Endothelial cell of umbilical vein (primary cell): ENCODE measurements around the gene ZNF334. TPM values are rescaled to one million over a fixed set of nuclear protein-coding genes. Genes with fewer than 3 reads are reported as not detected.

Experiments
- BruUV-seq: library from RNA; stranded (reverse); fragments of 400-500 nt; replicated peaks from 2 replicates; lab custom pipeline; 2021; lab: Mats Ljungman, UMichigan
- CTCF ChIA-PET: fragments of 300-600, 350-600 bp; sonication (Branson Sonifier 250); formaldehyde crosslinking; loops from one replicate; lab custom pipeline; 2021; ENCODE audit warnings: antibody characterized with exemption, inconsistent platforms; lab: Charles Lee
- POLR2A ChIA-PET: fragments of 300-600, 350-600 bp; sonication (Branson Sonifier 250); formaldehyde crosslinking; loops from one replicate; lab custom pipeline; 2021; ENCODE audit warnings: antibody characterized with exemption, inconsistent platforms; lab: Charles Lee
- DNase-seq: peaks from one replicate; pipeline ENCODE4 v3.0.0-alpha.2; 2011; ENCODE audit warnings: low read depth, low spot score
- FAIRE-seq: peaks from 2 replicates; lab custom pipeline; 2011; peaks lifted over from hg19 to GRCh38; lab: Jason Lieb, UNC
- H2AFZ ChIP-seq: 2 replicates; pipeline ENCODE4 v1.6.0; 2012; ENCODE audit warnings: low read depth, low read length, control low read depth, inconsistent platforms
- H3K27ac ChIP-seq: 2 replicates; pipeline ENCODE4 v1.5.1; 2011; ENCODE audit warnings: low read depth, mild to moderate bottlenecking, control low read depth, low read length, moderate library complexity; ENCODE audit not compliant: insufficient read depth
- H3K27me3 ChIP-seq, 2 experiments: 2 replicates each; pipeline versions ENCODE4 v1.6.0 to v1.6.1; 2011; ENCODE audit warnings: low read length in 2 of 2, mixed read lengths in 1 of 2; ENCODE audit not compliant: control insufficient read depth in 2 of 2, insufficient read depth in 2 of 2
- H3K36me3 ChIP-seq, 2 experiments: 2 replicates in 1 of 2; 3 replicates in 1 of 2; pipeline ENCODE4 v1.5.1; 2011; ENCODE audit warnings: low read length in 2 of 2, mild to moderate bottlenecking in 1 of 2, moderate library complexity in 1 of 2; ENCODE audit not compliant: control insufficient read depth in 2 of 2, insufficient read depth in 2 of 2; ENCODE audit errors: extremely low read depth in 1 of 2
- H3K4me1 ChIP-seq: 3 replicates; pipeline ENCODE4 v1.5.1; 2011; ENCODE audit warnings: mild to moderate bottlenecking, low read length; ENCODE audit not compliant: control insufficient read depth, insufficient read depth; ENCODE audit errors: extremely low read depth
- H3K4me2 ChIP-seq: 2 replicates; pipeline ENCODE4 v1.6.1; 2011; ENCODE audit warnings: low read length, control low read depth, mixed read lengths; ENCODE audit not compliant: insufficient read depth
- H3K4me3 ChIP-seq, 3 experiments: fragments of 200-600 bp in 1 of 3; sonication (generic), shearing (Covaris generic) in 1 of 3; replicated peaks in 1 of 3; 2 replicates each; pipeline ENCODE4 v1.5.1; 2011 to 2016; ENCODE audit warnings: control low read depth in 3 of 3, low read length in 3 of 3, mild to moderate bottlenecking in 2 of 3, inconsistent platforms in 1 of 3, low read depth in 1 of 3, moderate library complexity in 1 of 3; ENCODE audit not compliant: insufficient read depth in 1 of 3
- H3K79me2 ChIP-seq: 2 replicates; pipeline ENCODE4 v1.6.0; 2012; ENCODE audit warnings: low read length, inconsistent platforms; ENCODE audit not compliant: control insufficient read depth, insufficient read depth
- H3K9ac ChIP-seq: replicated peaks from 2 replicates; pipeline ENCODE3; 2011; ENCODE audit warnings: low read length, control low read depth; ENCODE audit not compliant: insufficient read depth; ENCODE audit errors: extremely low read depth
- H3K9me1 ChIP-seq: replicated peaks from 3 replicates; pipeline ENCODE4 v1.6.0; 2011; ENCODE audit warnings: mild to moderate bottlenecking, low read length; ENCODE audit not compliant: control insufficient read depth, insufficient read depth; ENCODE audit errors: extremely low read depth
- H3K9me3 ChIP-seq: replicated peaks from 2 replicates; pipeline ENCODE4 v1.5.1; 2012; ENCODE audit warnings: low read length, inconsistent platforms; ENCODE audit not compliant: control insufficient read depth, insufficient read depth
- H4K20me1 ChIP-seq: replicated peaks from 2 replicates; pipeline ENCODE3; 2011; ENCODE audit warnings: mild to moderate bottlenecking, low read length; ENCODE audit not compliant: control insufficient read depth, insufficient read depth; ENCODE audit errors: extremely low read depth
- CTCF ChIP-seq, 2 donors: IDR thresholded peaks; 1 replicate in 1 of 2; 2 replicates in 1 of 2; pipeline ENCODE4 v1.5.1; 2011; ENCODE audit warnings: low read length in 2 of 2, mild to moderate bottlenecking in 2 of 2, moderate library complexity in 2 of 2, control low read depth in 1 of 2, inconsistent platforms in 1 of 2, low read depth in 1 of 2; ENCODE audit not compliant: insufficient read depth in 1 of 2; ENCODE audit errors: extremely low read depth in 1 of 2
- EZH2 ChIP-seq: IDR thresholded peaks from 2 replicates; pipeline ENCODE4 v1.6.1; 2012; ENCODE audit warnings: borderline replicate concordance, low read depth, mild to moderate bottlenecking, moderate library complexity, low read length, inconsistent platforms; ENCODE audit not compliant: severe bottlenecking
- FOS ChIP-seq: IDR thresholded peaks from 2 replicates; pipeline ENCODE4 v1.6.1; 2011; ENCODE audit warnings: mild to moderate bottlenecking, low read length, moderate library complexity, borderline replicate concordance; ENCODE audit not compliant: insufficient read depth
- GATA2 ChIP-seq: IDR thresholded peaks from 2 replicates; pipeline ENCODE4 v1.7.0; 2011; ENCODE audit warnings: low read depth, mild to moderate bottlenecking, moderate library complexity, mixed read lengths, low read length; ENCODE audit not compliant: insufficient read length, insufficient read depth
- JUN ChIP-seq: IDR thresholded peaks from 2 replicates; pipeline ENCODE4 v1.6.1; 2011; ENCODE audit warnings: borderline replicate concordance, low read depth; ENCODE audit not compliant: insufficient read length, insufficient read depth
- MAX ChIP-seq: IDR thresholded peaks from 2 replicates; pipeline ENCODE4 v1.6.1; 2011; ENCODE audit not compliant: insufficient read depth, insufficient read length
- MYC ChIP-seq: IDR thresholded peaks from one replicate; pipeline ENCODE4 v1.6.1; 2011; ENCODE audit warnings: mild to moderate bottlenecking, low read depth, low read length
- POLR2A ChIP-seq: IDR thresholded peaks from 2 replicates; pipeline ENCODE4 v1.6.1; 2012; ENCODE audit warnings: low read depth, mild to moderate bottlenecking, control low read depth, low read length
- POLR2AphosphoS5 ChIP-seq: IDR thresholded peaks from 2 replicates; pipeline ENCODE4 v1.6.1; 2012; ENCODE audit warnings: low read depth, mild to moderate bottlenecking, control low read depth, low read length, moderate library complexity; ENCODE audit not compliant: insufficient read depth
- dilution Hi-C: fragments of 300-500 bp; cut with MboI; formaldehyde crosslinking; loops from one replicate; pipeline ENCODE4 v1.15.0; 2019; ENCODE audit warnings: low sequenced_read_pairs; ENCODE audit not compliant: extremely low pct_ligation_motif_present
- intact Hi-C: fragments of 100-400 bp; cut with micrococcal nuclease; formaldehyde crosslinking; loops from one replicate; pipeline ENCODE4 v1.10.0; 2022
- polyA plus RNA-seq, 4 experiments: library from polyadenylated mRNA; depleted of rRNA in 3 of 4; stranded (reverse) in 3 of 4; unstranded in 1 of 4; fragments of >200 nt; gene quantifications; 2 replicates each; pipeline versions ENCODE4 v1.2.1 to v1.2.3, GENCODE V29; 2011 to 2012; ENCODE audit warnings: missing spikeins in 1 of 4
- total RNA-seq: library from RNA; stranded (reverse); gene quantifications from 2 replicates; pipeline ENCODE4 v1.2.3, GENCODE V29; 2021

Gene ZNF334
- total and polyA plus RNA-seq, 2 donors (not counting 3 experiments of a cell fraction or from before 2014, with no cell fraction given), result 0.08 to 1.6 TPM

DNA sequence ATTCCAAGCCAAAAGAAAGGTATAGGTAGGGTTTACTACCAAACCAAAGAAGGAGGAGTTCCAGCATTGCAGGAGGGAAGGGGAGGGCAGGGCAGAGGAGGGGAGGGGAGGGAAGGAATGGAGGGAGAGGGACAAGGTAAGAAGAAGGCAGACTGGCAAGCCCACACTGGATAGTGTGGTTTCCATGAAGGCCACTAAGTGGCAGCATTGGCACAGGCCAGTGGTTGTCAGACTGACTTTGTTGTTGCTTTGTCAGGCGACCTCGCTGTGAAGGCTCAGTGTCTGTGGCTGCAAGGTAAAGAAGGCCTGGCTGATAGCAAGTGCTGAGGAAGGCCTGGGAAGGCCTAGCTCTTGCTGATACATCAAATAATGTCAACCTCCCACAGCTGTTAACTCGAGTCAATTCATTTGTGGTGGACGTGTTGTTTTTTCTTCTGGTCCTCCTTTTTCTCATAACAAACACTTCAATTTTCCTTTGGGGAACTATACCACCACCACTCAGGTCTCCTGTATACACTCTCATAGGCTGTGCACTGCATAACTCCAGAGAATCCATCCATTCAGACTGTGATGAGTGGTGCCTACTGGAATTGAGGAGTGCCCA, 7.7 kb upstream of the ZNF334 start:
- DNase-seq (peak; percentile 47), FAIRE-seq (peak; percentile 76)
- dilution Hi-C loops (no loop called here), intact Hi-C loops (loop anchor here (1.0 kb wide), 3 partner anchors 42 to 178 kb away; no protein-coding TSS in a partner anchor)
- no peaks in the 10 kb centered on the region for H3K4me1 ChIP-seq
- no peaks in the 10 kb centered on the region for H3K27me3 ChIP-seq
- H3K36me3 ChIP-seq, result no peaks in the 10 kb centered on the region
- H2AFZ ChIP-seq, result no peak overlapping the region
- H3K4me3 ChIP-seq, result no peak overlapping the region
- no peak overlapping the region for H3K27ac ChIP-seq
- TF ChIP-seq CTCF (IDR thresholded peaks at IDR 0.05; ENCODE audit: extremely low read depth in 1 of 2, insufficient read depth in 1 of 2, low read depth in 1 of 2, low read length in 2 of 2), result peak; percentile 37 to 77
- TF ChIP-seq JUN, result no peak
- no peak overlapping the region for H3K9ac ChIP-seq
- no peak overlapping the region for H3K4me2 ChIP-seq
- POLR2A ChIA-PET, result no interaction called here
- H3K9me1 ChIP-seq, result no peaks in the 10 kb centered on the region
- CTCF ChIA-PET, result interaction anchor here (5.9 kb wide), 1 partner anchor 160 kb away, joined by 49 read pairs; no protein-coding TSS in a partner anchor
- H4K20me1 ChIP-seq, result no peaks in the 10 kb centered on the region
- no peaks in the 10 kb centered on the region for H3K9me3 ChIP-seq
- H3K79me2 ChIP-seq, result no peaks in the 10 kb centered on the region
- BruUV-seq, result no TSS peak

DNA sequence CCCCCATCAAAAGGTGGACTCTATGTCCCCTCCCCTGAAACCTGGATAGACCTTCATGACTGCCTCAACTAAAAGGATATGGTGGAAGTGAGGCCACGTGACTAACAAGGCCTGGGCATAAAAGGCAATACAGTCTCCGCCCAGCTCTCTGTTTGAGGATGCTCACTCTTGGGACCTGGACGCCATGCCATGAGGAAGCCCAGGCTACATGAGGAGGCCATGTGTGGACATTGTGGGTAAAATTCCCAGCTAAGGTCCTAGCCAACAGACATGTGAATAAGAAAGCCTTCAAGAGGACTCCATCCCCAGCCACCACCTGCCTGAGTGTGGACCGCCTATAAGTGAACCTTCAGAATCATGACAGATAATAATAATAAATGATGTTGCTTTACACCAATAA, 7.2 kb upstream of the ZNF334 start:
- Histone ChIP-seq H3K9me1 (no peaks in the 10 kb centered on the region), H3K4me1 (no peaks in the 10 kb centered on the region), H3K27ac (no peak overlapping the region), H3K9me3 (no peaks in the 10 kb centered on the region), H2AFZ (no peak overlapping the region), H3K27me3 (no peaks in the 10 kb centered on the region), H3K4me2 (no peak overlapping the region), H4K20me1 (no peaks in the 10 kb centered on the region), H3K4me3 (no peak overlapping the region), H3K36me3 (no peaks in the 10 kb centered on the region), H3K9ac (no peak overlapping the region), H3K79me2 (no peaks in the 10 kb centered on the region)
- POLR2A ChIA-PET, result no interaction called here
- intact Hi-C loops (no loop called here), dilution Hi-C loops (no loop called here)
- no TSS peak for BruUV-seq
- DNase-seq (no peak), FAIRE-seq (no peak)
- CTCF ChIA-PET, result interaction anchor here (5.9 kb wide), 1 partner anchor 161 kb away, joined by 49 read pairs; no protein-coding TSS in a partner anchor
- TF ChIP-seq FOS (no peak), JUN (no peak), POLR2AphosphoS5 (no peak), MAX (no peak), MYC (no peak), CTCF (IDR thresholded peaks at IDR 0.05; ENCODE audit: extremely low read depth in 1 of 2, insufficient read depth in 1 of 2, low read depth in 1 of 2, low read length in 2 of 2) (no peak), GATA2 (no peak), EZH2 (no peak), POLR2A (no peak)
